C4-2B (cell line): ENCODE measurements around the gene EIF2AK2.

ENCODE experiments used
- H3K27ac ChIP-seq: fragments of 450-650 bp; 2 replicates; pipeline ENCODE4 v1.5.1; 2017
- CTCF ChIP-seq: fragments of 450-650 bp; conservative IDR thresholded peaks from 2 replicates; pipeline ENCODE4 v1.5.1; 2017; ENCODE audit warnings: mild to moderate bottlenecking
- ZFX ChIP-seq: fragments of 450-650 bp; IDR thresholded peaks from 2 replicates; pipeline ENCODE4 v1.6.1; 2017

EIF2AK2 gene

DNA sequence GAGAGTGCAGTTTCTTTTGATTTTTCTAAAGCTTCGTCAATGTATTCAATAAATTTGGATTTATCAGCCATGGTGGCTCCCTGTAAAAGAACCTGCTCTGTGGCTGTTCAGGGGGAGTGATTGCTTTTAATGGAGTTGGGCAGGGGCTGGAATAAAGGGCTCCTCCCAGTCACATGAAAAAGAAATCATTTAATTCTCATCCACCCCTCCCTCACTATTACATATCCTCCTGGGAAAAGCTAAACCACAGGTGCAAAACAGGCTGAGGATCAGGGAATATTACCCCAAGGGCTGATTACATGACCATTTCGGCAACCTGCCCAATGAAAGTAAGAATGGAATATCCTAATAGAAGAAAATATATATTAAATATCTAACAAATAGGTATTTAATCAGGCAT, 31.8 kb upstream of the EIF2AK2 start, which contains the start of gene SULT6B1:
Gene SULT6B1 (minus strand): TSS at position 101 of the 400 bp plus-strand sequence. CDS start 30 bp downstream, at position 71.
- TF ChIP-seq CTCF = no peak
- TF ChIP-seq ZFX = no peak
- H3K27ac ChIP-seq = no peak within 1 kb of the TSS

GRCh38 chr2:37181726-37182684, 25.2 kb upstream of the EIF2AK2 start:
- TF ChIP-seq ZFX (no peak), CTCF (no peak)
- H3K27ac ChIP-seq = no peak overlapping the region

- no peak overlapping the region for H3K27ac ChIP-seq
- TF ChIP-seq CTCF (no peak), ZFX (no peak)
Measured at GRCh38 chr2:37180640-37181039, 23.9 kb upstream of the EIF2AK2 start.

- no peak for TF ChIP-seq CTCF
- no peak for TF ChIP-seq ZFX
- H3K27ac ChIP-seq = no peak overlapping the region
Measured at GRCh38 chr2:37180006-37180639, 23.3 kb upstream of the EIF2AK2 start.

- TF ChIP-seq ZFX (no peak), CTCF (no peak)
Measured at GRCh38 chr2:37173741-37174140, 17.0 kb upstream of the EIF2AK2 start.

DNA sequence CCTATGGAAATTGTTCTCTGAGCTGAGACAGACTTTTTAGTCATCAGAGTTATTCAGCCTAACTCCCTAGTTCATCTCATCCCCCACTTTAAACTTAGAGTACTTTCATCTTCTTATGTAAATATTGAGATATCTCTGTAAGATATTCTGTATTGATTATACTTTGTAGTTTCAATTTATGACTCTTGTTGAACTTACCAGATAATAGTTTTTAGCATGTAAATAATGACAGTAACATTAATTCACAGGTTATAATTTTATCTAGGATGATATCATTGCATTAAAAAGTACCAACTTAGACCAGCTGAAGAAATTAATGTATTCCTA, 14.8 kb upstream of the EIF2AK2 start:
- no peak overlapping the region for H3K27ac ChIP-seq
- no peak for TF ChIP-seq CTCF
- no peak for TF ChIP-seq ZFX

More at GRCh38 chr2:37173741-37174140, 17.0 kb upstream of the EIF2AK2 start:
- no peak overlapping the region for H3K27ac ChIP-seq
